GM06990 (cell line): ENCODE results near the gene NDFIP1.
"Not testable (repeated sequence)": the region's sequence is repeated elsewhere in the genome, so short reads cannot be mapped to it uniquely, and the experiment has no call there.

Experiments used
- DNase-seq: peaks from one replicate; pipeline ENCODE4 v3.0.0-alpha.2; 2011; ENCODE audit not compliant: insufficient read length; ENCODE audit errors: extremely low read depth
- H3K27me3 ChIP-seq: replicated peaks from 2 replicates; pipeline ENCODE4 v1.6.0; 2011; ENCODE audit warnings: low read length; ENCODE audit not compliant: control insufficient read depth, insufficient read depth
- H3K36me3 ChIP-seq: 2 replicates; pipeline ENCODE4 v1.5.1; 2011; ENCODE audit warnings: low read length; ENCODE audit not compliant: control insufficient read depth, insufficient read depth
- H3K4me3 ChIP-seq: replicated peaks from 2 replicates; pipeline ENCODE4 v1.5.1; 2011; ENCODE audit warnings: low read depth, mild to moderate bottlenecking, control low read depth, low read length
- TF ChIP-seq, protein P1 (sequence below): IDR thresholded peaks from 2 replicates; pipeline ENCODE4 v1.5.1; 2011; ENCODE audit warnings: low read length, control low read depth, mild to moderate bottlenecking, inconsistent platforms; ENCODE audit not compliant: insufficient read depth, poor library complexity, severe bottlenecking

Gene NDFIP1

DNA sequence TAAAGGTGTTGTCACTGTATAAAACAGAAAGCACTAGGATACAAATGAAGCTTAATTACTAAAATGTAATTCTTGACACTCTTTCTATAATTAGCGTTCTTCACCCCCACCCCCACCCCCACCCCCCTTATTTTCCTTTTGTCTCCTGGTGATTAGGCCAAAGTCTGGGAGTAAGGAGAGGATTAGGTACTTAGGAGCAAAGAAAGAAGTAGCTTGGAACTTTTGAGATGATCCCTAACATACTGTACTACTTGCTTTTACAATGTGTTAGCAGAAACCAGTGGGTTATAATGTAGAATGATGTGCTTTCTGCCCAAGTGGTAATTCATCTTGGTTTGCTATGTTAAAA is 43.8 kb downstream of the NDFIP1 start:
- no peak overlapping the region for H3K4me3 ChIP-seq

DNA sequence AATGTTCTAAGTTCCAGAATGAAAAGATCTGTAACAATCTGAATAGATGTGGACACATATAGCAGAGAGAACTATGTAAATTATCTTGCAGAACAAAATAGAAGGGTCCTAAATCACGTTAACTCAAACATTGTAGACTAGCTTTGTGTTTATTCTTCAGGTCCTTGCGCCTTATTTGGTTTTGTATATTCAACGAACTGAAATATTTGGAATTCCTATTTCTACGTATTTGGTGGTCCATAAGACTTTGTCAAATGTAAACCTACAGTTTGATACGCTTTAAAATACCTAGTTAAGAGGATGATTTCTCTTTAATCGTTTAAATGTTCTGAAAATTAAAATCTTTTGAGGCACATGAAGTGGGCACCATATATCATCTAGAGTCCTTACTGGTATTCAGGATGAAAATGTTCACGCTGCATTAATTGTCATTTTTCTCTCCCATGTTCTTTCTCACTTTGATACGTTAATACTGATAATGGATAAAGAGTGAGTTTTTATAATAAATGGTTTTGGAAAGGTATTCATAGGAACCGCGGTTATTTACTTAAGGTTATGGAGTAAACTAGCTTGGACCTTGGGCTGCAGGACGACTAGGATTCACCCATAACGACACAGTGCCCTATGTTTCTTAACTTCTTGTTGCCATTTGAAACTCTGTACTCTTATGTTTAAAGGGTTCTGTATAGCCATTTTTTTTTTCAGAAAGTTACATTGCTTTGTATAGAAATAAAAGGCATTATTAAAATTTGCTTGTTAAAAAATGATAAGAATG is 45.3 kb downstream of the NDFIP1 start:
- H3K36me3 ChIP-seq = no peaks in the 10 kb centered on the region
- no peak overlapping the region for H3K4me3 ChIP-seq
- DNase-seq = no peak
- H3K27me3 ChIP-seq = no peaks in the 10 kb centered on the region
- TF ChIP-seq, protein P1, sequence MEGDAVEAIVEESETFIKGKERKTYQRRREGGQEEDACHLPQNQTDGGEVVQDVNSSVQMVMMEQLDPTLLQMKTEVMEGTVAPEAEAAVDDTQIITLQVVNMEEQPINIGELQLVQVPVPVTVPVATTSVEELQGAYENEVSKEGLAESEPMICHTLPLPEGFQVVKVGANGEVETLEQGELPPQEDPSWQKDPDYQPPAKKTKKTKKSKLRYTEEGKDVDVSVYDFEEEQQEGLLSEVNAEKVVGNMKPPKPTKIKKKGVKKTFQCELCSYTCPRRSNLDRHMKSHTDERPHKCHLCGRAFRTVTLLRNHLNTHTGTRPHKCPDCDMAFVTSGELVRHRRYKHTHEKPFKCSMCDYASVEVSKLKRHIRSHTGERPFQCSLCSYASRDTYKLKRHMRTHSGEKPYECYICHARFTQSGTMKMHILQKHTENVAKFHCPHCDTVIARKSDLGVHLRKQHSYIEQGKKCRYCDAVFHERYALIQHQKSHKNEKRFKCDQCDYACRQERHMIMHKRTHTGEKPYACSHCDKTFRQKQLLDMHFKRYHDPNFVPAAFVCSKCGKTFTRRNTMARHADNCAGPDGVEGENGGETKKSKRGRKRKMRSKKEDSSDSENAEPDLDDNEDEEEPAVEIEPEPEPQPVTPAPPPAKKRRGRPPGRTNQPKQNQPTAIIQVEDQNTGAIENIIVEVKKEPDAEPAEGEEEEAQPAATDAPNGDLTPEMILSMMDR = no peak

More for the DNA sequence above, 43.8 kb downstream of the NDFIP1 start:
- TF ChIP-seq, protein P1 = no peak
- no peak for DNase-seq
- Histone ChIP-seq H3K36me3 (no peaks in the 10 kb centered on the region), H3K27me3 (no peaks in the 10 kb centered on the region)

GRCh38 chr5:142154449-142154841 is 45.9 kb downstream of the NDFIP1 start:
- H3K36me3 ChIP-seq, DNase-seq, H3K4me3 ChIP-seq, H3K27me3 ChIP-seq: not testable (repeated sequence)

DNA sequence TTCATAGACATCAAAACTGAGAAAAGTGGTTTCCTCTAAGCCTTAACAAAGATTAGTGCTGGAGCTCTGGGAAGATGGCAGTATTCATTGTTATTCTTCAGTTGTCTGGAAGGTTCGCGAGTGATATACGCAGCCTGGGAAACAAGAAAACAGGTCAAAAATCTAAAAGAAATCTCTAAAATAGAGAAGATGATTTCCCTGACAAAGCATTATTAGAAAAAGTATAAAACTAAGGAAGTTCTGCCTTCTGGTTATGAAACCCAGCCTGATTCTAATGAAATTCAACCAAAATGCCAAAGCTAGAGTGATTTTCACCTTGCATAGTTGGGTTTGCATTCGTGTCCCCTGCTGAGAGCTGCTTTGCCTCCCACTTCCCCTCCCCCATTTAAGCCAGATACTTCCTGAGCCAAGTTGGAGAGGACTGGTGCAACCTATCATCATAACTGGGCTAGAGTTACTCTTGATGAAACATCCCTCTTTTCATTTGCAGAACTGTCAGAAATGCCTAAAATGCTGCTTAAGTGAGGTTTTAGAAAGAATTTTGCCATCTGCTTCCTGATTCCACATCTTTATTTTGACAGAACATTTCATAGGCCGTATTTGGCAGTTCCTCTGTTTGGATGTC is 48.4 kb downstream of the NDFIP1 start:
- TF ChIP-seq, protein P1 = no peak
- H3K4me3 ChIP-seq = no peak overlapping the region
- no peak for DNase-seq

DNA sequence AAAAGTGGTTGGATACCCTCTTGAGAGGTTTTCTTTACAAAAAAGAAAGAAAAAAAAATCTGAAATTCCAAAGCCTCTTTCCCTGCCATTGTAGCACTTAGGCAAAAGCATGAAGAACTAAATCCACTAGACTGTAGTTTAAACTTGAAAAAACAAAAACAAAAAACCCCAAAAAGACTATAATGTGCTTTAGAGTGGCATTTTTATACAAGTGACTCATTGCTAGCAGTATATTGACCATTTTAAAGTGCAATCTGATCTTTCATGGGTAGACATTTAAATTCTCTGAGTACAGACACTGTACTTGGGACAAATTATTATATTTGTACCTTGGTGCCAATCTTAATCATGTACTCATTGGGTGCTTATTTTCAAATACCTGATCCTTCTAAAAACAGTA is 50.8 kb downstream of the NDFIP1 start:
- H3K36me3 ChIP-seq = no peaks in the 10 kb centered on the region
- TF ChIP-seq, protein P1 = no peak
- no peak overlapping the region for H3K4me3 ChIP-seq
- no peak for DNase-seq
- no peaks in the 10 kb centered on the region for H3K27me3 ChIP-seq

More for the DNA sequence above, 48.4 kb downstream of the NDFIP1 start:
- H3K36me3 ChIP-seq = no peaks in the 10 kb centered on the region
- H3K27me3 ChIP-seq = no peaks in the 10 kb centered on the region

DNA sequence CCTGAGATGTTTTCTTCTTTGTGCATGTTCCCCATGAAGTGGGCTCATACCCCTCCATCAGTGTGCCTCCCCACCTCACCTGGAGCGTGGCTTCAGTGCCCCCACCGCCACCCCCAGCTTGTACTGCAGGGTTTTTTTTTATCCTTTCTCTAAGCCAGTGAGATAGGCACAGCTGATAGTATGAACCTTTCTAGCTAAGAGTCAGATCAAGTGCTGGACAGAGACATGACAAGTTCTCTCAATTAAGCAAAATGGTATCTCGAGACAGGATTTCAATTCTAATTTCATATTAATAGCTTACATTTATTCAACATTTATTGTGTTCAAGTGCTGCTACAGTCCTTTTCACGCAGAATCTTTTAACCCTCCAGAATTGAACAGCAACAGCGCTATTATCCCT is 55.7 kb downstream of the NDFIP1 start:
- no peaks in the 10 kb centered on the region for H3K27me3 ChIP-seq
- no peak overlapping the region for H3K4me3 ChIP-seq
- H3K36me3 ChIP-seq = no peaks in the 10 kb centered on the region
- TF ChIP-seq, protein P1 = no peak
- no peak for DNase-seq
